Activated T-cell treated with anti-CD3 and anti-CD28 coated beads, Interleukin-2, amount 50 U/mL, for 48 hours (primary cell): ENCODE results near the gene CFL2.

Source experiments
- DNase-seq, 2 experiments: peaks; one replicate each; pipeline ENCODE4 v3.0.0-alpha.2; 2020

The CFL2 gene

GRCh38 chr14:34668111-34668510, 46.3 kb downstream of the CFL2 start:
- DNase-seq = no peak

GRCh38 chr14:34667007-34667406, 47.4 kb downstream of the CFL2 start:
- no peak for DNase-seq

GRCh38 chr14:34665785-34666435, 48.5 kb downstream of the CFL2 start:
- DNase-seq = no peak

GRCh38 chr14:34662561-34663088, 51.8 kb downstream of the CFL2 start:
- no peak for DNase-seq

- DNase-seq = no peak
Observed at GRCh38 chr14:34660796-34661195, 53.6 kb downstream of the CFL2 start.
